ENCODE data around the gene PLIN4. TPM values are rescaled to one million over a fixed set of nuclear protein-coding genes. Genes with fewer than 3 reads are reported as not detected.

Gene PLIN4
- total RNA-seq, 1 donor from 2014 or later: not detected

DNA sequence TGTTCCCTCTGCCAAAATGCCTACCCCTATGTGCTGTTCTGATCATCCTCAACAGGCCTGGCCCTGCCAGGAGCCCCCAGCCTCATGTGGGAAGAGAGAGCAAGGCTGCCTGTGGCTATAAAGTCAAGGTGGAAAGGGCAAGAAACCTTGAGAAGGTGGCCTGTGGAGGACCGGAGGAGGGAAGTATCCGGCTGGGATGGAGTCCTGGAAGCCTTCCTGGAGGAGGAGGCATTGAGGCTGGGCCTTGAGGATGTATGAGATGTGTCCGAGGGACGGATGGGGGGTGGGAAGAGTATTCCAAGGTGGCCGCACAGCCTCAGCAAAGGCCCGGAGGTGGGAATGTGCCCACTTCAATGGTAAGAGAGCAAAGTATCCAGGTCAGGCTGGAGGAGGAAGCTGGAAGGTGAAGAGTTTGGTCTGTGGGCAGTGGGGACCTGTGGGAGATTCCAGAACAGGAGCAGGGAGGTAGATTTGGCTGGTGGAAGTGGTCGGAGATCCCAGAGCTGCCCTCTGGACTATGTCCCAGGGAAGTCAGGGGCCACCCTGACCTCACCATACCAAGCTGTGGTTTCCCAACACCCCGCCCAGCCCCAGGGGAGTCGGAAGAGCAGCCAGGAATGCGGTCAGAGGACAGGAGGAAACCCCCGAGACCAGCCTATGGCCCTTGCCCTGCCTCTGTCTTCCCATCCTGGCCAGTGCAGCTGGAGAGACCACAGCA is 3.0 kb upstream of the PLIN4 start:
- Mint-ChIP-seq H3K27me3 (ENCODE audit: unreplicated experiment) (no peaks in the 10 kb centered on the region), H3K9me3 (ENCODE audit: unreplicated experiment) (no peaks in the 10 kb centered on the region), H3K36me3 (ENCODE audit: unreplicated experiment) (no peaks in the 10 kb centered on the region), H3K4me3 (ENCODE audit: unreplicated experiment) (no peak overlapping the region), H3K27ac (ENCODE audit: unreplicated experiment) (no peak overlapping the region), H3K4me1 (ENCODE audit: unreplicated experiment) (peaks cover 5% of the 10 kb centered on the region)
- TF ChIP-seq, protein P1, sequence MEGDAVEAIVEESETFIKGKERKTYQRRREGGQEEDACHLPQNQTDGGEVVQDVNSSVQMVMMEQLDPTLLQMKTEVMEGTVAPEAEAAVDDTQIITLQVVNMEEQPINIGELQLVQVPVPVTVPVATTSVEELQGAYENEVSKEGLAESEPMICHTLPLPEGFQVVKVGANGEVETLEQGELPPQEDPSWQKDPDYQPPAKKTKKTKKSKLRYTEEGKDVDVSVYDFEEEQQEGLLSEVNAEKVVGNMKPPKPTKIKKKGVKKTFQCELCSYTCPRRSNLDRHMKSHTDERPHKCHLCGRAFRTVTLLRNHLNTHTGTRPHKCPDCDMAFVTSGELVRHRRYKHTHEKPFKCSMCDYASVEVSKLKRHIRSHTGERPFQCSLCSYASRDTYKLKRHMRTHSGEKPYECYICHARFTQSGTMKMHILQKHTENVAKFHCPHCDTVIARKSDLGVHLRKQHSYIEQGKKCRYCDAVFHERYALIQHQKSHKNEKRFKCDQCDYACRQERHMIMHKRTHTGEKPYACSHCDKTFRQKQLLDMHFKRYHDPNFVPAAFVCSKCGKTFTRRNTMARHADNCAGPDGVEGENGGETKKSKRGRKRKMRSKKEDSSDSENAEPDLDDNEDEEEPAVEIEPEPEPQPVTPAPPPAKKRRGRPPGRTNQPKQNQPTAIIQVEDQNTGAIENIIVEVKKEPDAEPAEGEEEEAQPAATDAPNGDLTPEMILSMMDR (IDR thresholded peaks at IDR 0.05): no peak
- DNase-seq (ENCODE audit: extremely low spot score, unreplicated experiment): no peak

- no peak overlapping the region for H3K4me3 Mint-ChIP-seq (ENCODE audit: unreplicated experiment)
- TF ChIP-seq, protein P1 (IDR thresholded peaks at IDR 0.05): no peak
- H3K4me1 Mint-ChIP-seq (ENCODE audit: unreplicated experiment): peaks cover 5% of the 10 kb centered on the region
- H3K27ac Mint-ChIP-seq (ENCODE audit: unreplicated experiment): no peak overlapping the region
- H3K36me3 Mint-ChIP-seq (ENCODE audit: unreplicated experiment): no peaks in the 10 kb centered on the region
- no peaks in the 10 kb centered on the region for H3K9me3 Mint-ChIP-seq (ENCODE audit: unreplicated experiment)
- H3K27me3 Mint-ChIP-seq (ENCODE audit: unreplicated experiment): no peaks in the 10 kb centered on the region
- DNase-seq (ENCODE audit: extremely low spot score, unreplicated experiment): no peak
Measured at GRCh38 chr19:4519521-4520277, 1.4 kb upstream of the PLIN4 start.

DNA sequence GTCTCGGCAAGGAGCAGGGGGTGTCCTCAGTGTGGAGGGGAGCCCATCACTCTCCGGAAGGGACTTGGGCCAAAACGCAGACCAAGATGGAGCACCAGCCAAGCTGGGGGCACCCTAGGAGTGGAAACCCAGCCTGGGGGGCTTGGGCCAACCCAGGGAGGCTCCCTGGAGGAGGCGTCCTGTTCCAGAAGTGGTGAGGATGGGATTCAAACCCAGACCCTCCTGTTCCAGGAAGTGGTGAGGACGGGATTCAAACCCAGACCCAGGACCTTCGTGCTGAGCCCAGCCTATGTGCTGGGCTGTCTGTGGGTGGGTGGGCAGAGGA is 848 bp upstream of the PLIN4 start:
- no peak overlapping the region for H3K27ac Mint-ChIP-seq (ENCODE audit: unreplicated experiment)
- no peaks in the 10 kb centered on the region for H3K36me3 Mint-ChIP-seq (ENCODE audit: unreplicated experiment)
- DNase-seq (ENCODE audit: extremely low spot score, unreplicated experiment): no peak
- no peak overlapping the region for H3K4me3 Mint-ChIP-seq (ENCODE audit: unreplicated experiment)
- H3K9me3 Mint-ChIP-seq (ENCODE audit: unreplicated experiment): no peaks in the 10 kb centered on the region
- TF ChIP-seq, protein P1 (IDR thresholded peaks at IDR 0.05): no peak
- H3K27me3 Mint-ChIP-seq (ENCODE audit: unreplicated experiment): no peaks in the 10 kb centered on the region
- peaks cover 5% of the 10 kb centered on the region for H3K4me1 Mint-ChIP-seq (ENCODE audit: unreplicated experiment)

DNA sequence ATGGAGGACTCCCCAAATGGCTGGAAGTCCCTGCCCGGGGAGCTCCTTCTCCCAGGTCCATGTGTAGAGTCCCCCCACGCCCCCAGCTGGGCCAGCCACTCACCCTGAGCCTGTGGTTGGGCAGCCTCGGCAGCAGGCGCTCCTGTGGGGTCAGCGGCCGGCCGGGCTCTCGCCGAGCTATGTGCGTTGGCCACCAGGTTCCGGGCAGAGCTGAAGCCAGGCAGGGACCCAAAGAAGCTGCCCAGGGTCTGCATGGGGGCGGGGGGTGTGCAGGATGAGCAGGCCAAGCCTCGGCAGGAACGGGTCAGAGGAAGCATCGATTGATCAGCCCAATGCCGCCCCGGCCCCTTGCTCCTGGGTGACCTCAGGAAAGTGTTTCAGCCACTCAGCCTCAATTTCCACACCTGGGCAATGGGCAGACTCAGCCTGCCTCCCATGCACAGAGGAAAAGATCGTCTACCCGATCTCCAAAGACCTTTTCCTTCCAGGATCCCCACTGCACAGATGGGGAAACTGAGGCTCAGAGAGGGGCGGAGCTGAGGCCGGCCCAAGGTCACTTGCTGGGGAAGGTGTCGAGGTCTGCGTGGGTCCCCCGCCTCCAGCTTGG is 732 bp downstream of the PLIN4 start:
- no peak for DNase-seq (ENCODE audit: extremely low spot score, unreplicated experiment)
- Mint-ChIP-seq H3K4me1 (ENCODE audit: unreplicated experiment) (peaks cover 5% of the 10 kb centered on the region), H3K27ac (ENCODE audit: unreplicated experiment) (no peak overlapping the region), H3K9me3 (ENCODE audit: unreplicated experiment) (no peaks in the 10 kb centered on the region), H3K4me3 (ENCODE audit: unreplicated experiment) (no peak overlapping the region), H3K36me3 (ENCODE audit: unreplicated experiment) (no peaks in the 10 kb centered on the region), H3K27me3 (ENCODE audit: unreplicated experiment) (no peaks in the 10 kb centered on the region)
- TF ChIP-seq, protein P1 (IDR thresholded peaks at IDR 0.05): no peak

DNA sequence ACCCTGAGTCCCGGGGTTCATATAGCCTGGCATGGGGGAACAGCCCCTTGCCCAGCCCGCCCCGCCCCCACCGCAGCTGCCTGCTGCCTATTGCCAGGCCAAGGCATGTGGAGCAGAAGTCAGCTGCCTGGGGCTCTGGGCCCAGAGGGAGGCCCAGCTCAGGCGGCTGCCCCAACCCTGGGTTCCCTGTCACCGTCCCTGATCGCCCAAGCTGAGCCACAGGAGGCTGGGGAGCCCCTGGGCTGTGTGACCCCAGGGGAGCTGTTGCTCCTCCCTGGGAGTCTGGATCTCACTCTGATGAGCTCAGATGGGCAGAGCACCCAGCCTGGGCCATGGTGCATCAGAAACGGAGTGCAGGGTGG is 1.4 kb downstream of the PLIN4 start:
- Mint-ChIP-seq H3K4me1 (ENCODE audit: unreplicated experiment) (peaks cover 5% of the 10 kb centered on the region), H3K9me3 (ENCODE audit: unreplicated experiment) (no peaks in the 10 kb centered on the region), H3K27ac (ENCODE audit: unreplicated experiment) (no peak overlapping the region), H3K4me3 (ENCODE audit: unreplicated experiment) (no peak overlapping the region), H3K36me3 (ENCODE audit: unreplicated experiment) (no peaks in the 10 kb centered on the region), H3K27me3 (ENCODE audit: unreplicated experiment) (no peaks in the 10 kb centered on the region)
- no peak for DNase-seq (ENCODE audit: extremely low spot score, unreplicated experiment)
- TF ChIP-seq, protein P1 (IDR thresholded peaks at IDR 0.05): no peak

Data from osteocyte (in vitro differentiated cells).